AG08396 (cell line): ENCODE measurements around the gene LRRC25.
"Not testable (repeated sequence)": the region's sequence is repeated elsewhere in the genome, so short reads cannot be mapped to it uniquely, and the experiment has no call there.

Experiments used
- DNase-seq: peaks from one replicate; pipeline ENCODE4 v3.0.0; 2012; ENCODE audit warnings: low spot score, mixed read lengths

LRRC25 gene

DNA sequence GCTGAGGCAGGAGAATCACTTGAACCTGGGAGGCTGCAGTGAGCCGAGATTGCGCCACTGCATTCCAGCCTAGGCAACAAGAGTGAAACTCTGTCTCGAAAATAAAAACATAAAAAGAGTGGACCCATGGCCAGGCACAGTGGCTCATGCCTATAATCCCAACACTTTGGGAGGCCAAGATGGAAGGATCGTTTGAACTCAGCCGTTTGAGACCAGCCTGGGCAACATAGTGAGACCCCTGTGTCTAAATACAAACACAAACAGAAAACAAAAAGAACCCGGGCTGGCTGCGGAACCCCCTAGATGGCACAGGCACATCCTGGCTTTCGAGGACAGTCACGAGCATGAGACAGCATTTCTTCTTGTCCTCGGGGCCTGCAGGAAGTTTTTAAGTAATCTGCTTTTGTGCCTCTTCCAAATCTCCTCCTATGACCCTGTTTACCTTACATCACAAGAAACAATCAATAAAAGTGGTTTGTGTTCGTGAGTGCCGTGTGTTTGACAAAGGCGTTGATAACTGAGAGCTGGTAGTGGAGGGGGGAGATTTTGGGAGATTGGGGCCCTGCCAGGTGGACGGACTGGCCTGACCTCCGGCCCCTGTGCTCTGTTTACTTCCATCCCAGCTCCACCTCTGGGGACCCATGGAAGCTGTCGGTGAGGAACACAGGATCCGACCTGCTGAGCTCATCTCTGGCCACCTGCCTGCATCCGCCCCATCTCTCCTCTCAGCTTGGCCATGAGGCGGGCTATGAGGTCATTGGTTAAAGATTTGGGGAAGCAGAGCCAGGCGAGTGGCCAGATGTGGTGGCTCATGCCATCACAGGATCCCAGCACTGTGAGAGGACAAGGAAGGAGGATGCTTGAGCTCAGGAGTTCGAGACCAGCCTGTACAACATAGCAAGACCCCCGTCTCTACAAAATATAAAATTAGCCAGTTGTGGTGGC is 17.3 kb downstream of the LRRC25 start:
- DNase-seq: peak; percentile 88

DNA sequence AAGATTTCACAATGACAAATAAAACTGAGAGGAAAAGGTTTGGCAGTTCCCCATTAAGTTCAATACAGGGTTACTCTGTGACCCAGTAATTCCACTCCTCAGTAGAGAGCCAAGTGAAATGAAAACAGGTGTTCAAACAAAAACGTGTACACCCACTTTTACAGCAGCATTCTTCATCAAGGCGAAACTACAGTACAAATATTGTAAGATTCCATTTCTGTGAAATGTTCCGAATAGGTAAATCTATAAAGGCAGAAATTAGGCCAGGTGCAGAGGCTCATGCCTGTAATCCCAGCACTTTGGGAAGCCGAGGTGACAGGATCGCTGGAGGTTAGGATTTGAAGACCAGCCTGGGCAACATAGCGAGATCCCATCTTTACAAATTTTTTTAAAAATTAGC is 20.4 kb downstream of the LRRC25 start:
- DNase-seq: no peak

DNA sequence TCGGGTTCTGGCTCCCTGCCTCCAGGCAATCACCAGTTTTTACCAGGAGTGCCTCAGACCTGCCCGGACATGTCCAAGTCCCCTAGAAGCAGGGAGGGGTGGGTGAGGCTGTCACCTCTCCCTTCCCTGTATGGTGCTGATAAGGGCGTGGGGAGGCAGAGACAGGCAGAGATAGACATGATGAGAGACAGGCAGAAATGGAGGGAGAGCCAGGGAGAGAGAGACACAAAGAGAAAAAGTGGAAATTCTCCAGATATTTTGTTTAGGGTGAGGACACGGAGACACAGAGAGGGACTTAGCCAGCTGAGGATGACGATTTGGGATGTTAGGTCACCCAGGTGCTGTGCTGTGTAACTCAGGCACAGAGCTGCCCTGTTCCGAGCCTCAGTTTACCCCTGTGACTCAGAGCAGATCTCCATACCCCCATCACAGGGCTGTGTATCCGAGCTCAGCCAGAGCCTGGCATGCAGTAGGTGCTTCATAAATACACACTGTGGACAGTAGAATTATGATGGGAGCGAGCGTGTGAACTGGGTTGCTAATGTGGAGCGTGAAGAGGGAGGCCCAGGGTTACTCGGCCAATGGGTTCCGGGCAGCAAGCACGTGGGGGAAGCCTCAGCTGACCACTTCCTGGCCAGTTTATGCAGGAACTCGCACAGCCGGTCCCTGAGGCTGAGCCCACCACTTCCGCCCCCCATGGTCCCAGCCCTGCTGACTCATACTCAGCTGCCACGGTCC is 23.4 kb downstream of the LRRC25 start:
- peak; percentile 93 for DNase-seq

DNA sequence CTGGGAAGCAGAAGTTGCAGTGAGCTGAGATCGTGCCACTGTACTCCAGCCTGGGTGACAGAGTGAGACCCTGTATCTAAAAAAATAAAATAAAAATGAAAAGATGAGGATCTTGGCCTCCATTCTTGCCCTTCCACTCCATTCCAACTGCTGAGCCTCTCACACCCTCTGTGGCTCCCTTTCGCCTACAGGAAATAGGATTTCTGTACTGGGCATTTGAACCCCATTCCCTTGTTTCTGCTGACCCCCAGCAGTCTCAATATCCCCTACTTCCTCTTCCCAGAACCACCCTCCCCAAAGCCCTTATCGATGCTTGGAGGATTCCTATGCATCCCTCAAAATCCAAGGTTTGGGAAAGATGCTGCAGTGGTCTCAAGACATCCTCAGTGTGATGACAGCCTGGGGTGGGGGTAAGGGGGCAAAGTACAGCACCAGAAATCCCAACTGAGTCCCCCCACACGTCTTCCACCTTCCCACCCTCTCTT is 24.0 kb downstream of the LRRC25 start:
- DNase-seq: no peak

DNA sequence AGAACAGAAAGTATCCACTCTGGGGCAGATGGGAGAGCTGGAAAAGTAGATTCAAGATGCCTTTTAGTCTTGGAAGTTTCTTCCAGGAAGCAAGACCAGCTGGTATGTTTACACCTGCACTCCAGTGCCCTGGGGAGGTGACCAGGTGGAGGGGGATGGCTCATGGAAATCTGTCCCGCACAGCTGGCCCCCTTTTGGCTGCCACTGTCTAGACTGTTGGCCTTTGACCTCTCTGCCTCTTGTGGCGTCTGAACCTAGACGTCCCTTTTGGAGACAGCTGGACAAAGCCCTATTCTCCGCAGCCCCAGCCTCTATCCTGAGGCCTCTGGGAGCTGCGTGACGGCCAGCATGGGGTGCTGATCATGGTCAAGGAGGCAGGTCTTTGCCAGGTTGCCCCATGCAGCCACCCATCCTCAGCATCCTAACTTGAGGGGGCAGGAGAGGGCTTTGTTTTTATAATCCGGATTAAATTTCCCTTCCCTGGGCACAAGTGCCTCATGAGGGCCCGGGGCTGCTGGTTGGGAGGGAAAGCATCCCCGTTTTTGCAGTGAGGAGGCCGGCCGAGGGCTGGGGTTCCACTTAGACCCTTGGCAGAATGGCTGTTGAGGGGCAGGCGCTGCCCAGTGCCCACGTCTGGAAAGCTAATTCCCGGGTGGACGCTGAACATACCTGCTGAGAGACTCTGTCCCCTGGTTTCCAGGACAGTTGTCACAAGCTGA is 28.8 kb downstream of the LRRC25 start:
- DNase-seq: no peak

DNA sequence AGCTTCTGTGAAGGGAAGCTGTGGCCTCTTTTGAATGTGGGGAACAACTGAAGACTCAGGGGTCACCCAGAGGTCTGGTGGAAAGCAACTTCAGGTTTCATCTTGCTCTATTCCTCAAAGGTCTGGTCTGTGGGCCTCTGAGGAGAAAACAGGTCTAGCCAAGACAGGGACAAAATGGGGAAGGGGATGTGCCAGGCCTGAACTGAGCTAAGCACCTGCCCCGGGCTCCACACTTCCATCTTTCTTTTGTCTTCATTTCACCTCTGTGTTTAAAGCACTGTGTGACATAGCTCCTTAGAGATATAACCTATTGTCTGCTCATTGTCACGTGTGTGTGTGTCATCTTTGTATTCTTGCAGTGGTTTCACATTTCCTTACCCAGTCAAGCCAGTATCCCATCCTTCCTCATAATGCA is 31.4 kb downstream of the LRRC25 start:
- DNase-seq: no peak

DNA sequence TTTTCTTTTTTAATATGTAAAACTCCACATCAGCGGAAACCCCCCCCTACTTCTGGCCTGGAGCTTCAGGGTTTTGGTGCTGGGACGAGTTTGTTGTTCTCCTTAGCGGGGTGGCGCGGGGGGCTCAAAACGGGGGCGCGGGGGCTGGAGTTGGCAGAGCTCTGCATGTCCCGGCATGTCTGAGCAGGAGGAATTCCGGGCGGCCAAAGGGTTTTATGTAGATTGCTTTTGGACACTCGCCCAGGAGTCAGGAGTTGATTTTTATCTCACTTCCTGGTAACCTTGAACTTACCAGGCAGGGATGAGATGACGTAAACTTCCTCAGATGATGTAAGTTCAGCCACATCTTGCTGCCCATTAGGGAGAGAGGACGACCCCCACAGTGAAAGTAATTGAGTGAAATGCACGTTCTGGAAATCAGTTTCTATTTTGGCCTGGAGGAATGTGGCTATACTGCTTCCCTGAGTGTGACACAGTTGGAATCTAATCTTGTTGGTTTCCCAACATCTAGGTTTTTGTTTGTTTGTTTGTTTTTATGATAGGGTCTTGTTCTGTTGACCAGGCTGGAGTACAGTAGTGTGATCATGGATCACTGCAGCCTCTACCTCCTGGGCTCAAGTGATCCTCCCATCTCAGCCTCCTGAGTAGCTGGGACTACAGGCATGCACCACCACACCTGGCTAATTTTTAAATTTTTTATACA is 32.4 kb downstream of the LRRC25 start:
- peak; percentile 79 for DNase-seq

DNA sequence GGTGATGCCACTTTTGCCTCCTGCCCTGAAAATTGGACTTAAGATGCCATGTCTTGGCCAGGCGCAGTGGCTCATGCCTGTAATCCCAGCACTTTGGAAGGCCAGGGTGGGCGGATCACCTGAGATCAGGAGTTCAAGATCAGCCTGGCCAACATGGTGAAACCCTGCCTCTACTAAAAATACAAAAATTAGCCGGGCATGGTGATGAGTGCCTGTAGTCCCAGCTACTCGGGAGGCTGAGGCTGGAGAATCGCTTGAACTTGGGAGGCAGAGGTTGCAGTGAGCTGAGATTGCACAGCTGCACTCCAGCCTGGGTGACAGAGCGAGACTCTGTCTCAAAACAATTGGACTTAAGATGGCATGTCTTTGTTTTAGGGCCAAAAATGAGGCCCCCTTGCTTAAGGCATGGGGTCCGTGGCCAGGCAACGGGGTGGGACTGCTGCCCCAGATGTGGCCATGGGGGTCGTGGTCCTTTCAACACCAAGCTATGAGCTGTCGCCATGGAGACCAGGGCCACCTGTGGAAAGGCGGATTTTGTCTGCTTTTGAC is 33.1 kb downstream of the LRRC25 start:
- DNase-seq: not testable (repeated sequence)

DNA sequence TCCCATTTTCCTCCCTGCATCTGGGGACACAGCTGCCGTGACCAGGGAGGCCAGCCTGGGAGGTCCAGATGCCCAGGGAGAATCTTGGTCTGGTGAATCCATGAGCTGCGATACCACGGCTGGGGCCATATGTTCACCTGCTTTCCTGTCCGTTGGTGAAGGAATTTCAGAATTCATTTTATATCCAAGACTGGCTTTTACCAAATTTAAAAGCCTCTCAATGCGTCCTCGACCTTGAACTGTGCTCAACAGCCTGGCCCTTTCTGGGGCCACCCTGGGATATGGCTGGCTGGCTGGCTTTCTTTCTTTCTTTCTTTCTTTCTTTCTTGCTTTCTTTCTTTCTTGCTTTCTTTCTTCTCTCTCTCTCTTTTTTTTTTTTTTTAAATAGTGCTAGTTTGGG is 33.6 kb downstream of the LRRC25 start:
- no peak for DNase-seq

DNA sequence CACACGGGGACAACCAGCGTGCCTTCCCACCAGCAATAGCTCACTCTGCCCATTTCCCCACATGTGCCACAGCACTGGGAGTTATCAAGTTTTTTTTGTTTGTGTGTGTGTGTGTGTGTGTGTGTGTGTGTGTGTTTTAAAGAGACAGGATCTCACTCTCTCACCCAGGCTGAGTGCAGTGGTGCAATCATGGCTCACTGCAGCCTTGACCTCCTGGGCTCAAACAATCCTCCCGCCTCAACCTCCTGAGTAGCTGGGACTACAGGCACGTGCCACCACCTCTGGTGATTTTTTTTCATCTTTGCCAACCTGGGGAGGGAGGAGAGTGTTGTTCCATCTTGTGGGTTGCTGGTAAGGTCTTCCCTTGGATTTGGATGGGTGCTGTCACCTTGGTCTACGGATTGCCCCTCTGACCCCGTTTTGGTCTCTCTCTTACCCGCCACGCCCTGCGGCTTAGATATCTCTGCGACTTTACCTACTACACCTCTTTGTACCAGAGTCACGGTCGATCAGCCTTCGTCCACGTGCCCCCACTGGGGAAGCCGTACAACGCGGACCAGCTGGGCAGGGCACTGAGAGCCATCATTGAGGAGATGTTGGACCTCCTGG is 34.4 kb downstream of the LRRC25 start:
- no peak for DNase-seq

DNA sequence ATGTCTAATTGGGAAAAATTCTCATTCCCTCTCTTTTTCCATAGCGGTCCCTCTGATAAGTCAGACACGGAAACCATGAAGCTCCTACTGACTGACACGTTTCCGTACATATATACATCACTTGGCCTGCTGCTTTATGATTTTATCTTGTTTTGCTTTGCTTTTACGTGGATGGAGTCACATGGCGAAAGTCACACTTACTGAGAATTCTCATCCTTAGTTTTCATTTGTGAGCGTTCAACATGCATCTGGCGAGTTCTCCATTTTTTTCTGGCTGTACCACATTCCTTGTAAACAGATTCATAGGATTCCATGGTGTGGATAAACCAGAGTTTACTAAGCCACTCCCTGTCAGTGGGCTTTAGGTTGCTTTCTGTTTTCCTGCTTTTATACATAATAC is 35.8 kb downstream of the LRRC25 start:
- DNase-seq: no peak

DNA sequence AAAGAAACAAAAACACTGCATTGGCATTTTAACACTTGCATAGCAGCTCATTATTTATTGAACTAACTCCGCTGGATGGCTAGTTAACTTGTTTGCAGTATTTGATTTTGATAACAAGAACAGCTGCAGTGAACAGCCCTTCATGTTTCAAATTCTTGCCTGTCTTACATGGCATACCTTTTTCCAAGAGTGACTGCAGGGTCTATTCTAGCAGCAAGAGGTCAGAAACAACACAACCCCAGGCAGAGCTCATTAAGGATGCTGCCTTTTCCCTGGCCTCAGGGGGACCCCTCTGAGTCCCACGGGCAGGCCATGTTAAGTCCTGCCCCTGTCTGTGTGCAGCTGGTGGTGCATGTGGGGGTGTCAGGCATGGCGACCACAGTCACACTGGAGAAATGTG is 40.4 kb downstream of the LRRC25 start:
- no peak for DNase-seq

DNA sequence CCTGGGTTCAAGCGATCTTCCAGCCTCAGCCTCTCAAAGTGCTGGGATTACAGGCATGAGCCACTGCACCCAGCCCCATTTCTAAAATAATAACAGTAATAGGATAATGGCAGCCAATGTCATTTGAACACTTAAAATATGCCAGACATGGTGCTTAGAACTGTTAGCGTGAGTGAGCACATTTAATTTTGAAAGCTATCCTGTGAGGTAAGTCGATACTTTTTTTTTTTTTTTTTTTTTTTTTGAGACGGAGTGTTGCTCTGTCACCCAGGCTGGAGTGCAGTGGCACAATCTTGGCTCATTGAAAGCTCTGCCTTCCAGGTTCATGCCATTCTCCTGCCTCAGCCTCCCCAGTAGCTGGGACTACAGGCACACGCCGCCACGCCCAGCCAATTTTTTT is 42.7 kb downstream of the LRRC25 start:
- not testable (repeated sequence) for DNase-seq

DNA sequence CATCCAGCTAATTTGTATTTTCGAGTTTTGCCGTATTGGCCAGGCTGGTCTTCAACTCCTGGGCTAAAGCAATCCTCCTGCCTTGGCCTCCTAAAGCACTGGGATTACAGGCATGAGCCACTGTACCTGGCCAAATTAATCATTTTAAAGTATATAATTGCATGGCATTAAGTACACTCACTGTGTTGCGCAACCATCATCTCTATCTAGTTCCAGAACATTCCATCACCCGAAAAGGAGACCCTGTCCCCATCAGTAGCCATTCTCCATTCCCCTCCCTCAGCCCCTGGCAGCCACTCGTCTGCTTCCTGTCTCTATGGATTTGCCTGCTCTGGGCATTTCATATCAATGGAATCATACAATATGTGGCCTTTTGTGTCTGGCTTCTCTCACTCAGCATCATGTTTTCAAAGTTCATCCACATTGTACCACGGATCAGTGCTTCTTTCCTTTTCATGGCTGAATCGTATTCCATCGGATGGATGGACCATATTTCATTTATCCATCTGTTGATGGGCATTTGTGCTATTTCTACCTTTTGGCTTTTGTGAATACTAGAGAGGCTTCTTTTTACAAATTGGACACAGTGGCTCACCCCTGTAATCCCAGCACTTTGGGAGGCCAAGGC is 43.9 kb downstream of the LRRC25 start:
- no peak for DNase-seq

DNA sequence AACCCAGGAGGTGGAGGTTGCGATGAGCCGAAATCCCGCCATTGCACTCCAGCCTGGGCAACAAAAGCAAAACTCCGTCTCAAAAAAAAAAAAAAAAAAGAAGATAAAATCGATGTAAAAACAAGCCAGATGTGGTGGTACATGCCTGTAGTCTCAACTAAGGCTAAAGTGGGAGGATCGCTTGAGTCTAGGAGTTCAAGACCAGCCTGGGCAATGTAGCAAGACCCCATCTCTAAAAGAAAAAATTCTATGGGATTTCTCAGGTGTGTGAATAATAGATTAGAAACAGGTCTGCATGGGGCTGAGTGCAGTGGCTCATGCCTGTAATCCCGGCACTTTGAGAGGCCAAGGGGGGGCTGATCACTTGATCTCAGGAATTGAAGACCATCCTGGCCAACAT is 45.9 kb downstream of the LRRC25 start:
- no peak for DNase-seq

DNA sequence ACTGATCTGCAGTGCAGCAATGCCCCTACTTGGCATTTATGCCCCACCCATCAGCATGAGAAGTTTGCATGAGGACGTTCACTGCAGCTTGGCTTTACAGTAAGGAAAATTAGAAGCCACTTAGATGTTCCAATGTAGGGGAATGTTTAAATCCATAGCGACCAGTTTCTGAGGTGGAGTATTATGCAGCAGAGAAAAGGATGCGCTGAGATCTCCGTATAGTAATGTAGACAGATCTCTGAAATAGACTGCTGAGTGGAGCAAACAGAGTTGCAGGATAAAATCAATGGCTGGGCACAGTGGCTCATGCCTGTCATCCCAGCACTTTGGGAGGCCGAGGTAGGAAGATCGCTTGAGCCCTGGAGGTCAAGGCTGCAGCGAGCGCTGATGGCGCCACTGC is 46.9 kb downstream of the LRRC25 start:
- DNase-seq: no peak

DNA sequence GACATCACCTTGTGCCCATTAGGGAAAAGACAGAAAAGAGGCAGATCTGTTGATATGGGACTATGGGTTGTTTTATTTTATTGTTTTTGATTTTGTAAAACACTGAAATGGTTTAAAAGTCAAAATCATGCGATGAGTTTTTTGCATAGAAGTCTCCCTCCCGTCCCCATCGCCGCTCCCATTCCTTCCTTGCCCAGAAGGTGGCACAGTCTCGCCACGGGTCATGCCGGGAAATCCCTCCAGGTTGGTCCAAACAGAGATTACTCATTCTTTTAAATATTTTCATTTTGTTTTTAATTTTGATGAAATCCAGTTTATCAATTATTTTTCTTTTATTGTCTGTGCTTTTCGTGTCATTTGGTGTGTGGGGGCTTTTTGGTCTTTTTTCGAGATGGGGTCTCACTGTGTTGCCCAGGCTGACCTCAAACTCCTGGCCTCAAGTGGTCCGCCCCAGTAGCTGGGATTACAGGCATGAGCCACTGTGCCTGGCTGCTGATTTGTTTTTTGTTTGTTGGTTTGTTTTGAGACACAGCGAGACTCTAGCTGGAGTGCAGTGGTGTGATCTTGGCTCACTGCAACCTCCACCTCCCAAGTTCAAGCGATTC is 47.8 kb downstream of the LRRC25 start:
- peak; percentile 78 for DNase-seq

DNA sequence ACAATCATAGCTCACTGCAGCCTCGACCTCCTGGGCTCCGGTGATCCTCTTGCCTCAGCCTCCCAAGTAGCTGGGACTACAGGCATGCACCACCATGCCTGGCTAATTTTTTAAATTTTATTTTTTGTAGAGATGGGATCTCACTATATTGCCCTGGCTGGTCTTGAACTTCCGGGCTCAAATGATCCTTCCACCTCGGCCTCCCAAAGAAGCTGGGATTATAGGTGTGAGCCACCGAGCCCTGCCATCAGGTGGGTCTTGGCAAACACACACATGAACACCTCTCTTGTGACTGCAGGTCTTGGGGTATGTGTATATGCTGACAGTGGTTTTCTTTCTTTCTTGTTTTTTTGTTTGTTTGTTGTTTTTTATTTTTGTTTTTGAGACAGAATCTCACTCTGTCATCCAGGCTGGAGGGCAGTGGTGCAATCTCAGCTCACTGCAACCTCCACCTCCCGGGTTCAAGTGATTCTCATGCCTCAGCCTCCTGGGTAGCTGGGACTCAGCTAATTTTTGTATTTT is 48.5 kb downstream of the LRRC25 start:
- not testable (repeated sequence) for DNase-seq

DNA sequence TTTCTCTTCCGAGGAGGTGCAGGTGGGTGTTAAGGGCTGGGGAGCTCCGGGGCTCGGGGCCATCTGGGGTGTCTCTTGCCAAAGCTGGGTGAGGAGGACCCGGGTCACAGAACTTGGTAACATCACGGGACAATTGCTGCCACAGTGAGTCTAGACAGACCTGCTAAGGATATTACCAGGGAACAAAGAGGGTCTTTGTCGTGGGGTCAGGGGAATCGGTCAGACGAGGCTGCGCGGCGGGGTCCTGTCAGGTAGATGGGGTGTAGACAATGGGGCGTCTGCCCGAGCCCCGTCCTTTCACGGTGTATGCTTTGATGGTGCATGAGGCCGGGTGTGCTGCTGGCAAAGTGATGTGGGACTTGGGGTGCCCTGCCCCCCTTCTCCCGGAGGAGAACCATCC is 49.3 kb downstream of the LRRC25 start:
- no peak for DNase-seq

DNA sequence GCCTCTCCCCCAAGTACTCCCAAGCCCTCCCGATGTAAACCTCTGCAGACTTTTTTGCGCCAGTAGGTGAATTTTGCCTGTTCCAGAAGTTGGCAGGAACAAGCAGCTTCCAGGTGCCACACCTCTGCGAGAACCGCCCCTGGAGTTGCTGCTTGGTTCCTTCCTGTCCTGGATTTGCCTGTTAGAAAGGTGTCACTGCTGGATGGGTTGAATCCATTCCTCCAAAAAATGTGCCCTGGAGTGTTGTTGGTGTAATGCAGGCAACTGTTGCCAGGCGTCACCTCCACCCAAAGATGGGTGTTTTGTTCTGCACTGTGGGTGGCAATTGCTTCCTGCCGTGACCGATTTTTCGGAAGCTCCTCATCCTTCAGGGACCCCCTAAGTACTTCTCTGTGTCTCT is 51.3 kb downstream of the LRRC25 start:
- no peak for DNase-seq
